Bone marrow (tissue), 2 donors: ENCODE data around the gene ZNF770.
"Not testable (repeated sequence)": the region's sequence is repeated elsewhere in the genome, so short reads cannot be mapped to it uniquely, and the experiment has no call there.

Source experiments
- DNase-seq, 2 donors: peaks; one replicate each; lab custom pipeline; 2025; lab: John Stamatoyannopoulos, UW

The ZNF770 gene

DNA sequence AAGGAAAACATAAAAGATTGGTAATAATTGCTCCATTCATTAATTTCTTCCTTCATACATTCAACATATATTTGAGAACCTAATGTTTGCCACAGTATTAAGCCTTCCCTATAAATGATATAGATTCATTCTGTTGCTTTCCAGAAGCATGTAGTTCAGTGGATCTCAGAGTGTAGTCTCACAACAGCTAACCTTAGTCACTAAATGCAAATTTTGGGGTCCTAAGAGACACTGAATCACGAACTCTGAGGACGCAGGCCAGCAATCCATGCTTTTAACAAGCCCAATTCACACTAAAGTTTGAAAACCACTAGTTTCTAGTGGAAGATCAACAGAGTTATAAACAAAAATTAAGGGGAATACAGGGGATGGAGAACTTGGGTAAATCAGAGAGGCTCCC lies 11.3 kb downstream of the ZNF770 start:
- DNase-seq = no peak

DNA sequence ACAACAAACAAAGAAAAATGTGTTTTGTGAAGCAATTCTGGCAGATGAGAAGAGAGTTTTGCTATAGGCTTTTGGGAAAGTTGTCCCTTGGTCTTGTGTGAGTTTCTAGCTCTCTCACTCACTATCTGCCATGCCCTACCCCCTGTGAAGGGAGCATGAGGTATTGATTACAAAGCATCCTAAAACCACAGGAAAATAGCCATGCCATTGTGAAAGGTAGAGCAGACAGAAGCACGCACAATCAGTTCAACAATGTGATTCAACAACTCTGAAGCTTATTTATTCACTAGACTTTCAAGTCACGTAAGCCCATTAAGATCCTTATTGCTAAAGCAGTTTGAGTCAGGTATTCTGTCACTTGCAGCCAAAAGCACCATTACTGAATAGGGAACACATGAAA lies 12.0 kb downstream of the ZNF770 start:
- DNase-seq = no peak

GRCh38 chr15:34973512-34973911 lies 14.6 kb downstream of the ZNF770 start:
- DNase-seq = no peak

- not testable (repeated sequence) for DNase-seq
These were observed 17.9 kb downstream of the ZNF770 start for GRCh38 chr15:34970098-34970643.

GRCh38 chr15:34969340-34970097 lies 18.6 kb downstream of the ZNF770 start, which contains the start of gene AQR:
AQR (minus strand) TSS chr15:34969742; CDS start chr15:34969613, 129 bp downstream.
- peak; percentile 80 to 97 for DNase-seq

DNA sequence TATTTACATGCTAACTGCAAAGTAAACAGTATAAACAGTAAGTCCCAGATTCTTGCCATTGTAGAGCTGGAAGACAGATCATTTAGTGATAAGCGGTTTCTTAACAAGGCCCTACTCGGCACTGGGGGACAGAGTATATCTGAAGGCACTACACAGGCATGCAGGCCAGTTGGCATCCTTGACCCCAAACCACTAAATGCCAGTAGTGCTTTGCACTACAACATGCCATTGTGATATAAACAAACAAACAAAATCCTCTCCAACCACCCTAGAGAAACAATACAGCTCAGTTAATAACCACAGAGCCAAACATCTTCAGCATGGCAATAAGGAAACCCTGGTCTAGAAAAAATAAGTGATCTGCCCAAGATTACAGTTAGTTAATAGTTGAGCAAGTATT lies 23.8 kb downstream of the ZNF770 start:
- no peak for DNase-seq

- DNase-seq = no peak
These were observed 34.2 kb downstream of the ZNF770 start for GRCh38 chr15:34953851-34954250.

GRCh38 chr15:34952481-34952880 lies 35.6 kb downstream of the ZNF770 start:
- DNase-seq = no peak

DNA sequence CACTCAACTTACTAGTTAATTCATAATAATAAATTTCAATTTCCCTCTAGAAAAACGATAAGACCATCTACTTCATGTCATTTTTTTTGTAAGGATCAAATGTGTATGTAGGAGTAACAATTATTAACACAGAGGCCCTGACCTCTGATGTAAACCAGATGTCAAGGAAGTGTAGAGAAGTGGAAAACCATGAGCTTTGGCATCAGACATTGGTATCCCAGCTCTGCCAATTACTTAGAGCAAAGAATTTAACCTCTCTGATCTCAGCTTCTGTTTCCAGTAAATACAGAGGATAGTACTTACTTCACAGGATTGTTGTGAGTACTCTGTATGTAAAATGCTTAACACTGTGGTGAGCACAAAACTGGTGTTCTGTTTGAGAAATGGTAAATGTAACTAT lies 36.1 kb downstream of the ZNF770 start:
- no peak for DNase-seq

- no peak for DNase-seq
These were observed 43.2 kb downstream of the ZNF770 start for GRCh38 chr15:34944936-34945335.

- no peak for DNase-seq
These were observed 44.4 kb downstream of the ZNF770 start for GRCh38 chr15:34943711-34944110.

DNA sequence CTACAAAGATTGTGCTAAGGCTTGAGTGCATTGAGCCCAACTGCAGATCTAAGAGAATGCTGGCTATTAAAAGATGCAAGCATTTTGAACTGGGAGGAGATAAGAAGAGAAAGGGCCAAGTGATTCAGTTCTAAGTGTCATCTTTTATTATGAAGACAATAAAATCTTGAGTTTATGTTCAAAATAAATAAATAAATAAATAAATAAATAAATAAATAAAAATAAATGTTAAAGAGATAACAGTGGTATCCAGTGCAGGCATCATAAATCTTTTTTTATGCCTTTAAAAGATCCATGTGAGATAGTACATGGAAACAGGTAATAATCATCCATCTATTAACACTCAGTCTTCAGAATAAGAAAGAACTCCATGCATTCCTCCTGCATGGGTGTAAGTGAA lies 44.8 kb downstream of the ZNF770 start:
- DNase-seq = not testable (repeated sequence)

GRCh38 chr15:34942363-34942762 lies 45.7 kb downstream of the ZNF770 start:
- DNase-seq = no peak

- DNase-seq = no peak
These were observed 46.3 kb downstream of the ZNF770 start for GRCh38 chr15:34941831-34942230.

DNA sequence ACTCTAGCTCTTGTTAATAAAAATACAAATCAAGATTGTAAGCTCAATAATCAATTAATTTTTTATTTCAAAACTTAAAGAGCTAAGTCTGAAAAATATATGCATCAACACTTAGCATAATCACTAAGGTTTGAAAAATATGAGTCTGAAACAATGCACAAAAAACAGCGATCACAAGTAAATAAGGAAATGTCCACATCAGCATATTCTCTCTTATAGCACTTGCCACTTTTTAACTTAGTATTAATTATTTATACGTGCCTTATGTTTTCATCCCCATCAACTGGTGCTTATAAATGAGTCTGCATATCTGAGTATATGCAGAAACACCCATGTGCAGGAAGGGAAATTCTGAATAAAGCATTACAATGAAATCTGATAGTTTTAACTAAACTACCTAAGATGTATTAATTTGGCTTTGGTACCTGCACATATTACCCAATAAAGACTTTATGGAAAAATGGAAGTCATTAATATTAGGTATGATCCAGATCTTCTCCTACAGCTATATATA lies 46.8 kb downstream of the ZNF770 start:
- no peak for DNase-seq

GRCh38 chr15:34933432-34933975 lies 54.6 kb downstream of the ZNF770 start:
- no peak for DNase-seq

DNA sequence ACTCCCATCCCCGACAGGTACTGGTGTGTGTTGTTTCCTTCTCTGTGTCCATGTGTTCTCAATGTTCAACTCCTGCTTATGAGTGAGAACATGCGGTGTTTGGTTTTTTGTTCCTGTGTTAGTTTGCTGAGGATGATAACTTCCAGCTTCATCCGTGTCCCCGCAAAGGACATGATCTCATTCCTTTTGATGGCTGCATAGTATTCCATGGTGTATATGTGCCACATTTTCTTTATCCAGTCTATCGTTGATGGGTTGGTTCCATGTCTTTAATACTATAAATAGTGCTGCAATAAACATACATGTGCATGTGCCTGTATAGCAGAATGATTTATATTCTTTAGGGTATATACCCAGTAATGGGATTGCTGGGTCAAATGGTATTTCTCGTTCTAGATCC lies 59.7 kb downstream of the ZNF770 start:
- DNase-seq = not testable (repeated sequence)
